NCI-H82 (cell line): Measurements from ENCODE around the gene TRAF4.
"Not testable (repeated sequence)": the region's sequence is repeated elsewhere in the genome, so short reads cannot be mapped to it uniquely, and the experiment has no call there.

Source experiments
- DNase-seq: peaks from one replicate; lab custom pipeline; 2025; lab: John Stamatoyannopoulos, UW

Gene TRAF4

GRCh38 chr17:28715217-28715616 is 28.6 kb upstream of the TRAF4 start:
- DNase-seq: no peak

GRCh38 chr17:28716740-28717577 is 26.9 kb upstream of the TRAF4 start:
- peak; percentile 46 for DNase-seq

- DNase-seq: peak; percentile 93
These were observed 26.1 kb upstream of the TRAF4 start, which contains the start of gene RAB34 for GRCh38 chr17:28717578-28718332. Gene RAB34, minus strand, starts transcription at chr17:28717868. Its CDS starts 602 bp downstream, at chr17:28717266.

- DNase-seq: peak; percentile 80
These were observed 25.3 kb upstream of the TRAF4 start for GRCh38 chr17:28718333-28719020.

- no peak for DNase-seq
These were observed 24.8 kb upstream of the TRAF4 start for GRCh38 chr17:28719021-28719433.

GRCh38 chr17:28720247-28720996 is 23.4 kb upstream of the TRAF4 start:
- DNase-seq: peak; percentile 57

GRCh38 chr17:28720997-28721329 is 22.8 kb upstream of the TRAF4 start:
- DNase-seq: not testable (repeated sequence)

GRCh38 chr17:28722417-28723158 is 21.2 kb upstream of the TRAF4 start:
- no peak for DNase-seq

GRCh38 chr17:28723159-28723835 is 20.5 kb upstream of the TRAF4 start:
- peak; percentile 39 for DNase-seq

GRCh38 chr17:28723836-28724499 is 19.8 kb upstream of the TRAF4 start:
- DNase-seq: not testable (repeated sequence)

GRCh38 chr17:28724500-28725165 is 19.2 kb upstream of the TRAF4 start:
- peak; percentile 78 for DNase-seq

- DNase-seq: peak; percentile 93
These were observed 18.6 kb upstream of the TRAF4 start for GRCh38 chr17:28725166-28725659.

GRCh38 chr17:28725660-28726225 is 18.1 kb upstream of the TRAF4 start:
- peak; percentile 97 for DNase-seq

GRCh38 chr17:28726226-28726626 is 17.6 kb upstream of the TRAF4 start, which contains the start of gene TLCD1:
Gene TLCD1, minus strand, starts transcription at chr17:28726233. Its CDS starts 136 bp downstream, at chr17:28726097.
- DNase-seq: peak; percentile 90

GRCh38 chr17:28726627-28727491 is 17.0 kb upstream of the TRAF4 start:
- peak; percentile 99 for DNase-seq

GRCh38 chr17:28728364-28729200 is 15.2 kb upstream of the TRAF4 start, which contains the start of gene NEK8:
Gene NEK8, plus strand, starts transcription at chr17:28728788. Its CDS starts 26 bp downstream, at chr17:28728814.
- DNase-seq: peak; percentile 98

- DNase-seq: no peak
These were observed 13.9 kb upstream of the TRAF4 start for GRCh38 chr17:28729950-28730330.
